IPS-11a (cell line): ENCODE measurements around the gene TMEM38A.

Experiments used
- H3K4me3 ChIP-seq: one replicate; pipeline ENCODE4 v1.5.1; 2013; ENCODE audit warnings: low read depth, low read length, control low read depth

Gene TMEM38A, protein sequence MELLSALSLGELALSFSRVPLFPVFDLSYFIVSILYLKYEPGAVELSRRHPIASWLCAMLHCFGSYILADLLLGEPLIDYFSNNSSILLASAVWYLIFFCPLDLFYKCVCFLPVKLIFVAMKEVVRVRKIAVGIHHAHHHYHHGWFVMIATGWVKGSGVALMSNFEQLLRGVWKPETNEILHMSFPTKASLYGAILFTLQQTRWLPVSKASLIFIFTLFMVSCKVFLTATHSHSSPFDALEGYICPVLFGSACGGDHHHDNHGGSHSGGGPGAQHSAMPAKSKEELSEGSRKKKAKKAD

DNA sequence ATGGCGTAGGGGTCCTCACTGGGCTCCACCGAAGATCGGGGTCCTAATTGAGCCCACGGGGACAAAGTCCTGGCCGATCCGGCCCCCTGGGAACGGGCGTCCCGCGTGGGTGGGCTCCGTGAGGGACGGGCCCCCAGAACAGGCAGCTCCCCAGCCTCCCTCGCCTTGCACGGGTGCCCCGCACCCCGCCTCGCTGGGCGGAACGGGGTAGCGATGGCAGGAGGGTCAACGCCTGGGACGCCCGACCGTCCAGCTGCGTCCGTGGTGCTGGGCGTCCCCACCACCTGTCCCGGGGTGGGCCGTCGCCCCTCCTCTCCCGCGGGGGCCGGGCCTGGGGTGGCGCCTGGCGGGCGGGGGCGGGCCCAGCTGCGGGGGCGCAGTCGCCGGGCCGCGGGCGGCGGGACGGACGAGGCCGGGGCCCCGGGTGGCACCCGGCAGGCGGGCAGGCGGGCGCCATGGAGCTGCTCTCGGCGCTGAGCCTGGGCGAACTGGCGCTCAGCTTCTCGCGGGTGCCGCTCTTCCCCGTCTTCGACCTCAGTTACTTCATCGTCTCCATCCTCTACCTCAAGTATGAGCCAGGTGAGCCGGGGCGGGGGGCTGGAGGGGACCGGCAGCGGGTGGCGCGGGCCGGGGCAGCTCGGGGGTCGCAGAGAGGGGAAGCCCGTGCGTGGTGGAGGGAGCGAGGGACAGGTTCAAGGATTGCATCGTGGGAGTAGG lies at the start of gene TMEM38A:
Gene TMEM38A (plus strand): TSS at position 377 of the 717 bp plus-strand sequence. CDS start 79 bp downstream, at position 456.
- H3K4me3 ChIP-seq, result peak within 1 kb of the TSS; percentile 92

DNA sequence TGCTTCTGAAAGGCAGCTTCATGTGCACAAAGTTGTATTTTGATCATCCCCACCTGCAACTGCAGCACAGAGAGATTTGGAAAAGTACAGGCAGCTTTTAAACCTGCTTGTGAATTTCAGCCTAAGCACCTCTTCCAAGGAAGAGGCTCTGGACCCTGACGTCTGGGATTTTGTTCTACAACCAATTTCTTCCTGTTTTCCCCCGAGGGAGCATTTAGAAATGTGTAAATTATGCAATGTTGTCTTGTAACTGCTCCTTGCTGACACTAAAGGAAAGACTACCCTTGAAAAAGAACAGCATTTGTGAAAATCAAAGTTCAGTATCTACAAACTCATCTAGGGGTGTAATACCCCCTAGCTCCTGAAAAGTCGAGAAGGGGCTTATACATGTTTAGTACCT lies 48.3 kb upstream of the TMEM38A start:
- no peak overlapping the region for H3K4me3 ChIP-seq

GRCh38 chr19:16613841-16614240 lies 47.1 kb upstream of the TMEM38A start:
- no peak overlapping the region for H3K4me3 ChIP-seq

DNA sequence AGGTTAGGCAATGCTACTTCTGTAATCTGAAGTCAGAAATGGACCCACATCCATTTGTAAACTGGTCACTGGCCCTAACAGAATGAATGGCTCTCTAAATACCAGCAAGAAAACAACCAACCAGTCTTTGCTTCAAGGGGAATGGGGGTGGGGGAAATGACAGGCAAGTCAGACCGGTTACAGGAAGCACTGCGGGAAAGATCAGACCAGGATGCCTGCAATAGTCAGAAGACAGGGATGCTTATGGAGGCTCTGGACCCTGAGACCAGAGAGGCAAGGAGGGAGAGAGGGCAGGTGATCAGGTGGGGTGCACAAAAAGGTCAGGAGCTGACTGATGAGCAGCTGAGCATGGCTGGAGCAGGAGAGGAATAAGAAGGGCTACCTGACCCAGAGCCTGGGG lies 46.0 kb upstream of the TMEM38A start:
- H3K4me3 ChIP-seq, result no peak overlapping the region

- H3K4me3 ChIP-seq, result no peak overlapping the region
Measured at GRCh38 chr19:16615808-16616207, 45.1 kb upstream of the TMEM38A start.

DNA sequence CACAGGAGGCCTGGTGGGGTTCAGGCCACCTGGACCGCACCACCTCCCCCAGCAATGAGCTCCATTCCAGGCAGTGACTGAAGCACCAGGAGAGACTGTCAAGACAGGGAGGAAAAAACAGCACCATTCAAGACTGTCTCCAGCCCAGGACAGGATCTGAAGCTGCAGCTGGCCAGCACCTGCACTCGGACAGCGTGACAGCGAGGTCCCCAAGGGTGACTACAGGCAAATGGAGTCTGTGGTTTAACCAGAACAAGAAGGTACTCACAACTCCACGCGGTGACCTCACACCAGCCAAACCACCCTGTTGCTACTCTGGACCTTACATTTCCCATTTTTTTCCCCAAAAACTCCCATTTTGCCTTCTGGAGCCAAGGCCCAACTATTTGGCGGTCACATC lies 42.7 kb upstream of the TMEM38A start:
- no peak overlapping the region for H3K4me3 ChIP-seq

- H3K4me3 ChIP-seq, result no peak overlapping the region
Measured at GRCh38 chr19:16619457-16619856, 41.5 kb upstream of the TMEM38A start.

GRCh38 chr19:16620018-16620417 lies 40.9 kb upstream of the TMEM38A start:
- H3K4me3 ChIP-seq, result no peak overlapping the region

DNA sequence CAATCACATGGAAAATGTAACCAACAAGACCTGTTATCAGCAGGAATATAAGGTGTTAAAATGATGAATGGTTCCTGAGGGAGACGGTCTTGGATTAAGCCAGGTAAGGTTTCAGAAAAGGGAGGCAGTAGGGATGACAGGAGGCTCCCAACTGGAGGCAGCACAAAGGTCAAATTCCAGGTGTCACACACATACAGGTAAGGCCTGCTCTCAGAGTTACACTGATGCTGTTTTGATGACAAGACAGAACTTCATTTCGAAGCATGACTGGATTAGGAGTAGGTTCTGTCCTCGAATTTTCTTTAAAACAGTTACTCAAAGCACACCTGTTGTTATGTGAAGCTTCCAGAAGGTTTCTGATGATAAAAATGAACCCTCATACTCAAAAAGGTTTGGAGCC lies 40.4 kb upstream of the TMEM38A start:
- no peak overlapping the region for H3K4me3 ChIP-seq

DNA sequence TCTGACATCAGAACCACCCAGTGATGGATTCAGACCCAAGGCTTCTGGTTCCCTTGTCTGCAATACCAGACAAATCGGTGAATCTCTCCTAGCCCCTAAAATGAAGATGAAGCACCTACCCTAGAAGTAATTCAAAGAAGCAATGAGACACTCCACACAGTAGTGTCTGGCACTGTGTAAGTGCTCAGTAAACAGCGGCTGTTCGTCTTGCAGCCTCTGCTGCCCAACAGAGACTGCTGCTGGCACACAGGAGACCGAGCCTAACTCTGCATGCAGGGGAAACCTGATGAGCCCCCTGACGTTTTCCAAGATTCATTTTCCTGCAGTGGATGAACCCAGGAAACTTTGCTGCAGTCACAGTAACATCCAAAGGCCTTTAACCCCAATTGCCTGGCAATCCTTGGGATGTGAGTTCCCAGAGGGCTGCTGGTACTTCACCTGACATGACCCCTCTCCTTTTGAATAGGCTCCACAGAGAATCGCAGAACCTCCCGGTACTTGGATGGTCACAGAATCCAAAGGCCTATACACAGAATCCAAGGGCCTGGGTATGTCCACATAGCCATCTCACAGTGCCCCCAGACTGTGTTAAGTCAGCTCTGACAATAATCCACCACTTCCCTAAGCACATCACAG lies 39.7 kb upstream of the TMEM38A start:
- H3K4me3 ChIP-seq, result no peak overlapping the region

- no peak overlapping the region for H3K4me3 ChIP-seq
Measured at GRCh38 chr19:16623066-16623465, 37.9 kb upstream of the TMEM38A start.

GRCh38 chr19:16623576-16623975 lies 37.4 kb upstream of the TMEM38A start:
- no peak overlapping the region for H3K4me3 ChIP-seq

DNA sequence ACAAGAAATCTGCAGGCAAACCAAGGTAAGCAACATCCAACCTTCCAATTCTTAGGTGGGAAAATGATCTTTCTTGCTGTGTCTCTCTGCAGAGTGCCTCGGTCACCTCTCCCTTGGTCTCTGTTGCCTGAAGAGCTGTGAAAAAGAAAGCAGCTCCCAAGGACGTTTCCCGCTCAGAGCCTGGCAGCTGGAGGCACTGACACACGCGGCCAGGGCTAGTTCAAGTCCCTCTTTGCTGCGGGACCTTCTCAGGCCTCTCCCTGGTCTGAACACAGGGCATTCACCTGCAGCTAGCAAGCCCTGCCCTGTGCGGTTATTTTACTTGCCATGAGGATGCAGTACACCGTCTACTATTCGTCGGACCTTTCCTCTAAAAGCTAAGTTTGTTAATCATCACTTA lies 36.7 kb upstream of the TMEM38A start:
- H3K4me3 ChIP-seq, result no peak overlapping the region

GRCh38 chr19:16625163-16625958 lies 35.6 kb upstream of the TMEM38A start:
- no peak overlapping the region for H3K4me3 ChIP-seq

- H3K4me3 ChIP-seq, result peak overlapping the region; percentile 93
Measured at GRCh38 chr19:16626796-16627192, 34.1 kb upstream of the TMEM38A start.

- peak overlapping the region; percentile 93 for H3K4me3 ChIP-seq
Measured at GRCh38 chr19:16627193-16627927, 33.6 kb upstream of the TMEM38A start.

DNA sequence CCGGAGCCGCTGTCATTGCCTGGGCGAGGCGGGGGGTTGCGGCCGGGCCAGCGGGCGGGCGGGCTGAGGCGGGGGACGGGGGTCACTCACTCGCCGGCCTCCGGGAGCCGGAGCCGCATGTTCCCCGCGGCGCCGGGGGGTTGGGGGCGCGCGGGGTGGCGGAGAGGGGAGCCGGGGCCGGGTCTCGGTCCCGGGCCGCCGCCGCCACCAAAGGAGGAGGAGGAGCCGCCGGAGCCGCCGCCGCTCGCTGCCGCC lies 33.1 kb upstream of the TMEM38A start:
- H3K4me3 ChIP-seq, result peak overlapping the region; percentile 93

DNA sequence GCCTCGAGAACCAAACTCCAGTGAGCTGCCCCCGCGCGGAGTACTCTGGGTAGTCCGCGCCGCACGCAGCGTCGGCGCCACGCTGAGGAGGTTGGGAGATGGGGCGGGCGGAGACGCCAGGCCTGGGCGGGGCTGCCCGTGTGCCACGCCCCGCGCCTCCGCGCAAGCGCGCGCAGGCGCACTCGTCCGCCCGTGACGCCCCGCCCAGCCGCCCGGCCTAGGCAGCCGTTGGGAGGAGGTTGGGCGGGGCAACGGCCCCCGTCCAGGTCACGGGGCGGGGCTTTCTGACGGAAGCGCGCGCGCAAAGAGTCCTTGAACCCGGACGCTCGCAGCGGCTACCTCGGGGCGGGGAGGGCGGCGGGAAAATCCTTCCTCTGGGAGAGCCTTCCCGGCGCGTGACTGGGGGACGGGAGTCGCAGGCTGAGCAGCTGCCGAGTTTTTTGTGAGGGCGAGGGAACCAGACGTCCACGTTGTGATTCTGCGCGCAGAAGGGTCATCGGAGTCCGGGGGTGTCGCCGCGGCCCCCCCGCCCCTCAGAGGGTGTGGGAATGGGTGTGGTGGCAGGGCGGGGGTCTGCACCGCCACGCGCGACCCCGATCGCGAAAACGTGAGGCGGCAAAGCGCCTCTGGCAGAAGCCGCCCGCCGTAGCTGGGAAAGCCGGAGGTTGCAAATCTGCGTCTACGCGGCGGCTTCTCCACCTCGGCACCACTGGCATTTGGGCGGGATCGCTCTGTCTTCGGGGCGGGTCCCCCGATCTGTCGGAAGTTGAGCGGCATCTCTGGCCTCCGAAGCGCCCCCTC lies 32.6 kb upstream of the TMEM38A start, which contains the start of gene MED26:
Gene MED26 (minus strand): TSS at position 22 of the 801 bp plus-strand sequence. CDS start 261 bp downstream, outside the sequence.
- peak within 1 kb of the TSS; percentile 93 for H3K4me3 ChIP-seq

- peak overlapping the region; percentile 80 for H3K4me3 ChIP-seq
Measured at GRCh38 chr19:16628984-16629691, 31.8 kb upstream of the TMEM38A start.
